Measurements from ENCODE around the gene LGALS7. TPM values are rescaled to one million over a fixed set of nuclear protein-coding genes. Genes with fewer than 3 reads are reported as not detected.

LGALS7 gene
- total RNA-seq, 1 donor from 2014 or later = not detected

DNA sequence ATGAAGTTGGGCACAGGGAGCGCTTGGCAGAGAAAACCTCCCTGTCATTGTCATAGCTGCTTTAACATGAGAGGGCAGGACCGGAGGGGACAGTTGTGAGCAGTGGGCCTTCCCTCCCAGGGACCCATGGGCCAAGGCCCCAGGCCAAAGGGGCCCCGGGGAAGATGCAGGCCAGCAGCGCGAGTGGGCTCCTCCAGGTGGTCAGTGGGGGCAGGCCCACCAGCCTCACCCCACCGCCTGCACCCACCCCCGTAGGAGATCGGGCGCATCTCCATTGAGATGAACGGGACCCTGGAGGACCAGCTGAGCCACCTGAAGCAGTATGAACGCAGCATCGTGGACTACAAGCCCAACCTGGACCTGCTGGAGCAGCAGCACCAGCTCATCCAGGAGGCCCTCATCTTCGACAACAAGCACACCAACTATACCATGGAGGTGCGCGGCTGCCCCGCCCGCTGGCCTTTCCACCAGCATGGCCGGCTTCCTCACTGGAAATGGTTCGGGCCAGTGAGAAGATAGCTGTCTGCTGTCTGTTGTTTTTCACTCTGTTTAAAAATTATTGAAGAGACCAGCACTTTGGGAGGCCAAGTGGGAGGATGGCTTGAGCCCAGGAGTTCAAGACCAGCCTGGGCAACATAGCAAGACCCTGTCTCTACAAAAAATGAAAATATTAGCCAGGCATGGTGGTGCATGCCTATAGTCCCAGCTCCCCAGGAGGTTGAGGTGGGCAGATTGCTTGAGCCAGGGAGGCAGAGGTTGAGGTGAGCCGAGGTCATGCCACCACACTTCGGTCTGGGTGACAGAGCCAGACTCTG is 47.6 kb downstream of the LGALS7 start:
- H3K27ac ChIP-seq = no peak overlapping the region
- no peaks in the 10 kb centered on the region for H3K27me3 ChIP-seq
- no peak for TF ChIP-seq CTCF (IDR thresholded peaks at IDR 0.05)
- ATAC-seq (no peak), DNase-seq (no peak)
- no peaks in the 10 kb centered on the region for H3K9me3 ChIP-seq
- peaks cover 94% of the 10 kb centered on the region for H3K36me3 ChIP-seq
- no peak overlapping the region for H3K4me3 ChIP-seq
- intact Hi-C loops (cut with DNase I) = no loop called here
- H3K4me1 ChIP-seq = peaks cover 10% of the 10 kb centered on the region

DNA sequence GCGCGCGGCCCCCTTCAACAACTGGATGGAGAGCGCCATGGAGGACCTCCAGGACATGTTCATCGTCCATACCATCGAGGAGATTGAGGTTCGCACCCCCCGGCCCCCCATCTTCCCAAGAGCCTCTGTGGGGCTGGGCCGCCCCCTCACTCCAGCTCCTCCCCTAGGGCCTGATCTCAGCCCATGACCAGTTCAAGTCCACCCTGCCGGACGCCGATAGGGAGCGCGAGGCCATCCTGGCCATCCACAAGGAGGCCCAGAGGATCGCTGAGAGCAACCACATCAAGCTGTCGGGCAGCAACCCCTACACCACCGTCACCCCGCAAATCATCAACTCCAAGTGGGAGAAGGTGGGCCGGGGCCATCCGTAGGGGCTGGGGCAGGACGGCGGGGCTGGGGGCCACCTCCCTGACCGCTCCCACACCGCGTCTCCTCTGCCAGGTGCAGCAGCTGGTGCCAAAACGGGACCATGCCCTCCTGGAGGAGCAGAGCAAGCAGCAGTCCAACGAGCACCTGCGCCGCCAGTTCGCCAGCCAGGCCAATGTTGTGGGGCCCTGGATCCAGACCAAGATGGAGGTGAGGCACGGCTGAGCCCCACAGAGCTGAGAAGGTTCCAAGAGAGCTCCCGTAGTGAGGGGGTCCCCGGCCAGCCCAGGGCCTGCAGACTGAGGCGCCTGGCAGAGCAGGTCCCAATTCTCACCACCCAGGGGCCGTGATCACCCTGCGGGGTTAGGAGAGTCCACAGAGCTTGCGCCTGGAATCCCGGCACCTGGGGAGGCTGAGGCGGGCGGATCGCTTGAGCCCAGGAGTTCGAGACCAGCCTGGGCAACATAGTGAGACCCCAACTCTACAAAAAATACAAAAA is 49.1 kb downstream of the LGALS7 start:
- Histone ChIP-seq H3K9me3 (no peaks in the 10 kb centered on the region), H3K27me3 (no peaks in the 10 kb centered on the region), H3K36me3 (peaks cover 94% of the 10 kb centered on the region), H3K27ac (no peak overlapping the region), H3K4me3 (no peak overlapping the region), H3K4me1 (peaks cover 18% of the 10 kb centered on the region)
- intact Hi-C loops (cut with DNase I) = no loop called here
- DNase-seq = no peak
- TF ChIP-seq CTCF (IDR thresholded peaks at IDR 0.05) = no peak
- ATAC-seq = no peak

DNA sequence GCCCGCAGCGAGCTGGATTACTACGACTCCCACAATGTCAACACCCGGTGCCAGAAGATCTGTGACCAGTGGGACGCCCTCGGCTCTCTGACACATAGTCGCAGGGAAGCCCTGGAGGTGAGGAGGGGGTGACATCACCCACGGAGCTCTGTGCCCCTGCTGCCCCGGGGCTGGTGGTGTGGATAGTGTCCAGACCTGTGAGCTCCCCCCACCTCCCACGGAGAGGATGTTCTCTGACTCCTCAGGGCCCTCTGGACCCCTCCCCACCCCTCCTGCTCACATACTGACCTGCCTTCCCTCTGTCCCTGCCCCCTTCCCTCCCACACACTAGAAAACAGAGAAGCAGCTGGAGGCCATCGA is 49.7 kb downstream of the LGALS7 start:
- intact Hi-C loops (cut with DNase I) = no loop called here
- no peaks in the 10 kb centered on the region for H3K27me3 ChIP-seq
- no peak for TF ChIP-seq CTCF (IDR thresholded peaks at IDR 0.05)
- ATAC-seq = no peak
- no peak for DNase-seq
- H3K9me3 ChIP-seq = no peaks in the 10 kb centered on the region
- H3K4me1 ChIP-seq = peaks cover 24% of the 10 kb centered on the region
- H3K36me3 ChIP-seq = peaks cover 94% of the 10 kb centered on the region
- H3K27ac ChIP-seq = no peak overlapping the region
- H3K4me3 ChIP-seq = no peak overlapping the region

DNA sequence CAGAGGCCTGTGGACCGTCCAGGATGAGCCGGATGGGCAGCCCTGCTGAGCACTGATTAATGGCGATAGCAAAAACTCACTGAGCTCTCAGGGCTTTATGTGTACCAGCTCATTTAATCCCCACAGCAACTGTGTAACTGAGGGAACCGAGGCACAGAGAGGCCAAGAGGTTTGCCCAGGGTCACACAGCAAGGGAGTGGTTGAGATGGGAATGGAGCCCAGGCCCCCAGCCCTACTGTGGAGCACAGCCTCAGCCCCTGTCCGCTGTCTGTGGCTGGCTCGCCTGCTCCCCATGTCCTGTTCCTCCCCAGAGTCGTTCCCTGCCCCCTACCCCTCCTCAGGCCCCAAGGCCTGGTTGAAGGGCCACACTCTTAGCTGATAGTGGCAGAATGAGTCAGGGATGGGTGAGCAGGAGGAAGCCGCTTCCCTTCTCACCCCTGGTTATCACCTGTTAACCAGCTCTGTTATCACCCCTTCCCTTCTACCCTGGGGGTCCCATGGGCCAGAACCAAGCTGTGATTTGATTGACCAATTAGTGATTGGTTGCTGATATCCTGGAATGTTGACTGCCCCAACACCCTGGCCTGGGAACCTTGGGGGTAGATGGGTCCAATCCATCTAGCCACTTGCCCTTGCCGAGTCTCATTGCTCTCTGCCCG is 50.2 kb downstream of the LGALS7 start:
- DNase-seq = no peak
- no peak for ATAC-seq
- peaks cover 28% of the 10 kb centered on the region for H3K4me1 ChIP-seq
- no peak overlapping the region for H3K4me3 ChIP-seq
- no peaks in the 10 kb centered on the region for H3K27me3 ChIP-seq
- intact Hi-C loops (cut with DNase I) = no loop called here
- TF ChIP-seq CTCF (IDR thresholded peaks at IDR 0.05) = no peak
- no peaks in the 10 kb centered on the region for H3K9me3 ChIP-seq
- peaks cover 98% of the 10 kb centered on the region for H3K36me3 ChIP-seq
- H3K27ac ChIP-seq = peak overlapping the region; percentile 24

- Histone ChIP-seq H3K36me3 (peaks cover 98% of the 10 kb centered on the region), H3K4me3 (no peak overlapping the region), H3K9me3 (no peaks in the 10 kb centered on the region), H3K27ac (peak overlapping the region; percentile 24), H3K27me3 (no peaks in the 10 kb centered on the region), H3K4me1 (peaks cover 24% of the 10 kb centered on the region)
- ATAC-seq (no peak), DNase-seq (no peak)
- TF ChIP-seq CTCF (IDR thresholded peaks at IDR 0.05) = no peak
- intact Hi-C loops (cut with DNase I) = no loop called here
Observed at GRCh38 chr19:38721979-38722773, 51.1 kb downstream of the LGALS7 start.
